ENCODE measurements around the gene MYOCD. TPM values are rescaled to one million over a fixed set of nuclear protein-coding genes. Genes with fewer than 3 reads are reported as not detected.

MYOCD gene
- total and polyA plus RNA-seq, 4 donors = 0.73 to 6.1 (median 3.1) TPM

DNA sequence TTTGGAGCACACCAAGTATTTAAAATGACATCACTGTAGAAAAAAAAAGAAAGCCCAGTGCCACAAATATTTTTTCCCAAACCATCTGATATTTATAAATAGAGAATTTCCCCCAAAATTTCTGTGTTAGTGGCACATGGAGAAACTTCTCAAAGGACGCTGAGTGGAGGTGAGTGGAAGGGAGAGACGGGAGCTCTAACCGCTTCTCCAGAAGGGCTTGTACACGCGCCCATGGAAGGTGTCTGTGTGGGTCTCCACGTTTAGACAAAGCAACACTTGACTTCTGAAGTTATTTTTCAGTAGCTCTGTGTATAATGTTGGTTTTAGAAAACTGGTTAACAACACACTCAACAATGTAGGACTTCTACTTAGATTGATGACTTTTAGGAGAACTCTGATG, 1.0 kb downstream of the MYOCD start:
- no peak overlapping the region for H3K9ac ChIP-seq (ENCODE audit: insufficient read depth in 1 of 2, low read length in 2 of 2)
- no peak overlapping the region for H3K4me3 ChIP-seq
- no peak for DNase-seq
- peaks cover 0 to 18% (median 4%) of the 10 kb centered on the region in 5 donors for H3K4me1 ChIP-seq (ENCODE audit: control insufficient read depth in 5 of 5, insufficient read depth in 5 of 5, low read length in 5 of 5)
- H3K27ac ChIP-seq (ENCODE audit: low read depth in 1 of 2, low read length in 1 of 2) = peak overlapping the region in 1 of 2 donors; percentile 89
- H3K27me3 ChIP-seq (ENCODE audit: control insufficient read depth in 3 of 3, insufficient read depth in 3 of 3, low read length in 2 of 3) = peaks cover 3 to 54% (median 21%) of the 10 kb centered on the region in 3 donors
- H3K9me3 ChIP-seq (ENCODE audit: control insufficient read depth in 4 of 4, insufficient read depth in 3 of 4, low read length in 3 of 4) = peaks cover 0 to 3% (median 0%) of the 10 kb centered on the region in 4 donors
- TF ChIP-seq, protein P1, sequence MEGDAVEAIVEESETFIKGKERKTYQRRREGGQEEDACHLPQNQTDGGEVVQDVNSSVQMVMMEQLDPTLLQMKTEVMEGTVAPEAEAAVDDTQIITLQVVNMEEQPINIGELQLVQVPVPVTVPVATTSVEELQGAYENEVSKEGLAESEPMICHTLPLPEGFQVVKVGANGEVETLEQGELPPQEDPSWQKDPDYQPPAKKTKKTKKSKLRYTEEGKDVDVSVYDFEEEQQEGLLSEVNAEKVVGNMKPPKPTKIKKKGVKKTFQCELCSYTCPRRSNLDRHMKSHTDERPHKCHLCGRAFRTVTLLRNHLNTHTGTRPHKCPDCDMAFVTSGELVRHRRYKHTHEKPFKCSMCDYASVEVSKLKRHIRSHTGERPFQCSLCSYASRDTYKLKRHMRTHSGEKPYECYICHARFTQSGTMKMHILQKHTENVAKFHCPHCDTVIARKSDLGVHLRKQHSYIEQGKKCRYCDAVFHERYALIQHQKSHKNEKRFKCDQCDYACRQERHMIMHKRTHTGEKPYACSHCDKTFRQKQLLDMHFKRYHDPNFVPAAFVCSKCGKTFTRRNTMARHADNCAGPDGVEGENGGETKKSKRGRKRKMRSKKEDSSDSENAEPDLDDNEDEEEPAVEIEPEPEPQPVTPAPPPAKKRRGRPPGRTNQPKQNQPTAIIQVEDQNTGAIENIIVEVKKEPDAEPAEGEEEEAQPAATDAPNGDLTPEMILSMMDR (IDR thresholded peaks at IDR 0.05; ENCODE audit: control extremely low read depth, extremely low read depth) = no peak
- 71 to 79% methylated on average over 6 of the region's 6 CpGs for WGBS, 2 donors
- H3K36me3 ChIP-seq (ENCODE audit: control insufficient read depth in 4 of 4, insufficient read depth in 4 of 4, low read length in 4 of 4) = no peaks in the 10 kb centered on the region
- no peak for ATAC-seq (ENCODE audit: insufficient read depth, low FRiP score)

DNA sequence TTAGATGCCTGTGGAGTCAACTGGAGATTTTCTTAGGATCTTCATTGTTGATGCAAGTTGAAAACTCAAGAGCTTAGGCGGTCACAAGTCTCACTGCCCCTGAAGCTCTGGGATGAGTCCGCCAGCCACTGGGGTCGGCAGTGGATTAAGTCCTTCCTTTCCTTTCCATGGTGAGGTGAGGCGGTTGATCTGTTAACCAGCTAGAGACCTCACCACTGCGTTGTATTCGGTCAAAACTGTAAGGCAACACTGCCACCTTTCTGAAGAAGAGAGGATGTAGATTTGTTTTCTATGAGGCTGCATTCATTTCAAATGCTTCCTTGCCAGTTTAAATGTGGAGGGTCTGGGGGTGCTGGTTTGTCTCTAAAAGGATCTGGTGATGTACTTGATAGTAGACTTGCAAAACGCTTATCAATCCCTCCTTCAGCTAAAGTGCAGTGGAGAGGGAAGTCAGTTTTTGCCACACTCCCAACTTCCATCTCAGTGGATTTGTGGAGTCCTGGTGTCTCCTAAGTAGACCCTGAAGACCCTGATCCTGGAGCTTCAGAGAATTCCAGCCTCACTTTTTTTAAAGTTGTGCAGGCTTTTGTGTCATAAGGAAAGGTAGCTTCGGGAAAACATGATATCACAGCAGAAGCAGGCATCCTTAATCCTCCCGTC, 1.7 kb downstream of the MYOCD start:
- TF ChIP-seq, protein P1 (IDR thresholded peaks at IDR 0.05; ENCODE audit: control extremely low read depth, extremely low read depth) = no peak
- Histone ChIP-seq H3K9me3 (ENCODE audit: control insufficient read depth in 4 of 4, insufficient read depth in 3 of 4, low read length in 3 of 4) (no peaks in the 10 kb centered on the region), H3K27me3 (ENCODE audit: control insufficient read depth in 3 of 3, insufficient read depth in 3 of 3, low read length in 2 of 3) (peaks cover 3 to 47% (median 21%) of the 10 kb centered on the region in 3 donors), H3K4me1 (ENCODE audit: control insufficient read depth in 5 of 5, insufficient read depth in 5 of 5, low read length in 5 of 5) (peaks cover 0 to 18% (median 4%) of the 10 kb centered on the region in 5 donors), H3K4me3 (no peak overlapping the region), H3K9ac (ENCODE audit: insufficient read depth in 1 of 2, low read length in 2 of 2) (no peak overlapping the region), H3K27ac (ENCODE audit: low read depth in 1 of 2, low read length in 1 of 2) (peak overlapping the region in 1 of 2 donors; percentile 89), H3K36me3 (ENCODE audit: control insufficient read depth in 4 of 4, insufficient read depth in 4 of 4, low read length in 4 of 4) (no peaks in the 10 kb centered on the region)
- no peak for ATAC-seq (ENCODE audit: insufficient read depth, low FRiP score)
- 18 to 22% methylated on average over 9 of the region's 9 CpGs for WGBS, 2 donors
- peak; percentile 41 to 83 (median 76) for DNase-seq

DNA sequence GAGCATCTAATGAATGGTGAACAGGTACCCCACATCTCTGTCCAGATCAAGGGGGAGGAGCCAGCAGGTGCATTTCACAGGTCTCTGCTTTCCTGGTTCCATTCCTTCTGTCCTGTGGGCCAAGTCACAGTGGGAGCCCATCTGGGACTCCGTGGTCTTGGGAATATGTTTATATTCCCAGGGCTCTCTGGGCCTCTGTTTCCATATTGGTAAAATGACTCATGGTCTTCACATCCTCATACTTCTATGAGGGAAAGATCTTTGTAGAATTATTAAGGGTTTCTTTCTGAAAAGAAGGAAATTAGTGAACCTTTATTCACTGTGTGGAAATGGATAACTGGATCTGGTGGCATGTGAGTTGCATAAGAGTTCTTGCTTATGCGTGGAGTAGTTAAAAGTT, 6.2 kb downstream of the MYOCD start:
- Histone ChIP-seq H3K9me3 (ENCODE audit: control insufficient read depth in 4 of 4, insufficient read depth in 3 of 4, low read length in 3 of 4) (no peaks in the 10 kb centered on the region), H3K9ac (ENCODE audit: insufficient read depth in 1 of 2, low read length in 2 of 2) (no peak overlapping the region), H3K36me3 (ENCODE audit: control insufficient read depth in 4 of 4, insufficient read depth in 4 of 4, low read length in 4 of 4) (no peaks in the 10 kb centered on the region), H3K27ac (ENCODE audit: low read depth in 1 of 2, low read length in 1 of 2) (peak overlapping the region in 1 of 2 donors; percentile 56), H3K27me3 (ENCODE audit: control insufficient read depth in 3 of 3, insufficient read depth in 3 of 3, low read length in 2 of 3) (peaks cover 0 to 5% (median 4%) of the 10 kb centered on the region in 3 donors), H3K4me1 (ENCODE audit: control insufficient read depth in 5 of 5, insufficient read depth in 5 of 5, low read length in 5 of 5) (peaks cover 0 to 12% (median 0%) of the 10 kb centered on the region in 5 donors), H3K4me3 (no peak overlapping the region)
- ATAC-seq (ENCODE audit: insufficient read depth, low FRiP score) = no peak
- TF ChIP-seq, protein P1 (IDR thresholded peaks at IDR 0.05; ENCODE audit: control extremely low read depth, extremely low read depth) = no peak
- 81 to 89% methylated on average over 2 of the region's 2 CpGs for WGBS, 2 donors
- no peak for DNase-seq
